Umbilical cord (tissue), 2 donors: Measurements from ENCODE around the gene RRP1B. TPM values are rescaled to one million over a fixed set of nuclear protein-coding genes. Genes with fewer than 3 reads are reported as not detected.
"Not testable (repeated sequence)": the region's sequence is repeated elsewhere in the genome, so short reads cannot be mapped to it uniquely, and the experiment has no call there.

Experiments used
- DNase-seq: peaks from one replicate; pipeline ENCODE4 v3.0.0-alpha.2; 2015; ENCODE audit warnings: low spot score
- total RNA-seq: library from RNA; depleted of rRNA; stranded (reverse); fragments of >200 nt; gene quantifications from one replicate; pipeline ENCODE4 v1.2.3, GENCODE V29; 2014; ENCODE audit warnings: low replicate concordance; ENCODE audit not compliant: insufficient read depth

The RRP1B gene
- total RNA-seq = 16.1 TPM

GRCh38 chr21:43659136-43660000 is at the start of gene RRP1B, which contains the start of gene HSF2BP:
TSS of gene RRP1B (plus strand) at chr21:43659560. CDS start at chr21:43659665, 105 bp downstream.
TSS of gene HSF2BP (minus strand) at chr21:43659488. CDS start at chr21:43658096, 1,392 bp downstream.
- peak; percentile 84 for DNase-seq

GRCh38 chr21:43611598-43612369 is 47.6 kb upstream of the RRP1B start:
- DNase-seq = peak; percentile 70

- DNase-seq = peak; percentile 53
Observed at GRCh38 chr21:43613755-43614638, 45.4 kb upstream of the RRP1B start.

GRCh38 chr21:43614839-43615238 is 44.5 kb upstream of the RRP1B start:
- no peak for DNase-seq

- DNase-seq = not testable (repeated sequence)
Observed at GRCh38 chr21:43616861-43617260, 42.5 kb upstream of the RRP1B start.

- no peak for DNase-seq
Observed at GRCh38 chr21:43618940-43619339, 40.4 kb upstream of the RRP1B start.

GRCh38 chr21:43619344-43619743 is 40.0 kb upstream of the RRP1B start:
- no peak for DNase-seq

GRCh38 chr21:43619856-43620255 is 39.5 kb upstream of the RRP1B start:
- no peak for DNase-seq

GRCh38 chr21:43622796-43623195 is 36.6 kb upstream of the RRP1B start:
- DNase-seq = no peak

GRCh38 chr21:43623588-43623987 is 35.8 kb upstream of the RRP1B start:
- DNase-seq = no peak

- no peak for DNase-seq
Observed at GRCh38 chr21:43624339-43624738, 35.0 kb upstream of the RRP1B start.

- no peak for DNase-seq
Observed at GRCh38 chr21:43626390-43626789, 33.0 kb upstream of the RRP1B start.

- no peak for DNase-seq
Observed at GRCh38 chr21:43627527-43627926, 31.8 kb upstream of the RRP1B start.

- no peak for DNase-seq
Observed at GRCh38 chr21:43631411-43632107, 27.8 kb upstream of the RRP1B start.

- DNase-seq = no peak
Observed at GRCh38 chr21:43632373-43632905, 26.9 kb upstream of the RRP1B start.

GRCh38 chr21:43634618-43635017 is 24.7 kb upstream of the RRP1B start:
- DNase-seq = no peak

- no peak for DNase-seq
Observed at GRCh38 chr21:43635436-43635835, 23.9 kb upstream of the RRP1B start.

GRCh38 chr21:43637530-43638158 is 21.7 kb upstream of the RRP1B start:
- no peak for DNase-seq

- DNase-seq = peak; percentile 77
Observed at GRCh38 chr21:43639470-43640353, 19.6 kb upstream of the RRP1B start.
